Measurements from ENCODE around the gene MYL4.

MYL4 gene

DNA sequence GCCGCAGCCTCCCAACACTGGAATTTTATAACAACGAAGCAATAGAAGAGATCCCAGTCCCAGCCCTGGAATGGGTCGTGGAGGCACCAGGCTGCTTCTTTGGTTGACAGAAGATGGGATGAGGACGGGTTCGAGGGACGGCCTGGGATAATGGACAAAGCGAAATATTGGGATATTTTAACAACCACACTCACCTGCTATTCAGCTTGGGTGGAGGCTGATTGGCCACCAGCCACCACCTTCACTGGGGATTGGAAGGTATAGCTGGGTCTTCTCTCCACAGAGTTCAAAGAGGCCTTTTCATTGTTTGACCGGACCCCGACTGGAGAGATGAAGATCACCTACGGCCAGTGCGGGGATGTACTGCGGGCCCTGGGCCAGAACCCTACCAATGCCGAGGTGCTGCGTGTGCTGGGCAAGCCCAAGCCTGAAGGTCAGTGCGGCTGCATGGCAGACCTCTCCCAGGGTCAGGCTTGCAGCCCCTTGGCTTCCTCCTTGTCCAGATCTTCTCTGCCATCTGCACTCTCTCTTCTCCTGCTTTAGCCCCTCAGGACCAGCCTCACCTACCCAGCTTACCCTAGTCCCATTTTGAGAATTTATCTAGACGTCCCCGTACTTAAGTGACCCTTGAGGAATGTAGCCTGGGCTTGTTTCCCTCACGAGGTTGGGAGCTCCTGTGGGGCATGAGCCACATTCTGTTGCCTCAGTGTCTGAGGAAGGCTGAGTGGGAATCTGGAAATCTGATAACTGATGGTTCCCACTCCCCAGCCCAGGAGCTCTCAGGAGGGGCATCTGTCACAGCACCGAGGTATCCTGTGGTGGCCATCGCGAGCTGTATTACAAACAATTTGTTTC is 10.7 kb downstream of the MYL4 start:
- Histone ChIP-seq H3K36me3 (ENCODE audit: insufficient read depth, low read length) (no peaks in the 10 kb centered on the region), H3F3A (ENCODE audit: low read depth) (no peaks in the 10 kb centered on the region; the same call in 1 of the 2 replicates), H3K27me3 (ENCODE audit: insufficient read depth, low read length, poor library complexity, severe bottlenecking) (no peaks in the 10 kb centered on the region), H3K4me3 (ENCODE audit: low read length, poor library complexity, severe bottlenecking) (peak overlapping the region; percentile 49), H3K9ac (ENCODE audit: low read depth, low read length, poor library complexity, severe bottlenecking) (peak overlapping the region; percentile 62), H3K9me3 (ENCODE audit: insufficient read depth, low read depth, low read length) (no peaks in the 10 kb centered on the region; the same call in 1 of the 2 replicates), H3K4me2 (ENCODE audit: low read depth, low read length, poor library complexity, severe bottlenecking) (peak overlapping the region; percentile 81), H2AFZ (ENCODE audit: low read length) (no peak overlapping the region), H3K9me2 (replicated peaks; ENCODE audit: low read depth, low read length) (no peaks in the 10 kb centered on the region), H3K79me2 (ENCODE audit: insufficient read depth, low read length) (no peaks in the 10 kb centered on the region), H4K20me1 (ENCODE audit: insufficient read depth, low read length, poor library complexity, severe bottlenecking) (no peaks in the 10 kb centered on the region), H3K4me1 (ENCODE audit: insufficient read depth, low read length, poor library complexity, severe bottlenecking) (peaks cover 61% of the 10 kb centered on the region)
- TF ChIP-seq, protein P1, sequence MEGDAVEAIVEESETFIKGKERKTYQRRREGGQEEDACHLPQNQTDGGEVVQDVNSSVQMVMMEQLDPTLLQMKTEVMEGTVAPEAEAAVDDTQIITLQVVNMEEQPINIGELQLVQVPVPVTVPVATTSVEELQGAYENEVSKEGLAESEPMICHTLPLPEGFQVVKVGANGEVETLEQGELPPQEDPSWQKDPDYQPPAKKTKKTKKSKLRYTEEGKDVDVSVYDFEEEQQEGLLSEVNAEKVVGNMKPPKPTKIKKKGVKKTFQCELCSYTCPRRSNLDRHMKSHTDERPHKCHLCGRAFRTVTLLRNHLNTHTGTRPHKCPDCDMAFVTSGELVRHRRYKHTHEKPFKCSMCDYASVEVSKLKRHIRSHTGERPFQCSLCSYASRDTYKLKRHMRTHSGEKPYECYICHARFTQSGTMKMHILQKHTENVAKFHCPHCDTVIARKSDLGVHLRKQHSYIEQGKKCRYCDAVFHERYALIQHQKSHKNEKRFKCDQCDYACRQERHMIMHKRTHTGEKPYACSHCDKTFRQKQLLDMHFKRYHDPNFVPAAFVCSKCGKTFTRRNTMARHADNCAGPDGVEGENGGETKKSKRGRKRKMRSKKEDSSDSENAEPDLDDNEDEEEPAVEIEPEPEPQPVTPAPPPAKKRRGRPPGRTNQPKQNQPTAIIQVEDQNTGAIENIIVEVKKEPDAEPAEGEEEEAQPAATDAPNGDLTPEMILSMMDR (conservative IDR thresholded peaks at IDR 0.05; ENCODE audit: low read length) = no peak
- TF ChIP-seq EZH2phosphoT487 (IDR thresholded peaks at IDR 0.05; ENCODE audit: borderline replicate concordance) = no peak

DNA sequence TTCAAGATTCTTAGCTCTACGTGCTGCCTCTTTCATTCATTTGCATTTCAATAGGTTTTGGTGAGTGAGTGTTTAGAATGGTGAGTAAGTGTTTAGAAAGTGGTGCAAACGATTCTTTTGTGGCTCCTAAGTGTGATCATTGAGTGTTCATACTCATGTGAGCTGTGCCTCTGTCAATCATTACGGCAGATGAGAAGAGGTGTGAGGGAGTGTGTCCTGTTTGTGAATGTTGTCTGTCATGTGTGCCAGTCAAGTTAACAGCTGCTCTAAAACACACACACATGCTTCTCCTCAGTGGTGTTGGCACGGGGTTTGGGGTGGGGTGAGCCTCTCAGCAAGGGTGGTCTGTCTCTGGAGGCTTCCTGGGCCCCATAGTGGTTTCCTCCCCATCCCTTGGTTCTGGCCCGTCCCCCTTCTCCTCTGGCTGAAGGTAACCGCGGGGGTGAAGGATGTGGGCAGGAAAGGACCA is 11.4 kb downstream of the MYL4 start:
- no peaks in the 10 kb centered on the region for H3K9me2 ChIP-seq (replicated peaks; ENCODE audit: low read depth, low read length)
- H3F3A ChIP-seq (ENCODE audit: low read depth) = no peaks in the 10 kb centered on the region; the same call in 1 of the 2 replicates
- peak overlapping the region; percentile 49 for H3K4me3 ChIP-seq (ENCODE audit: low read length, poor library complexity, severe bottlenecking)
- TF ChIP-seq, protein P1 (conservative IDR thresholded peaks at IDR 0.05; ENCODE audit: low read length) = no peak
- TF ChIP-seq EZH2phosphoT487 (IDR thresholded peaks at IDR 0.05; ENCODE audit: borderline replicate concordance) = no peak
- H3K27me3 ChIP-seq (ENCODE audit: insufficient read depth, low read length, poor library complexity, severe bottlenecking) = no peaks in the 10 kb centered on the region
- H4K20me1 ChIP-seq (ENCODE audit: insufficient read depth, low read length, poor library complexity, severe bottlenecking) = no peaks in the 10 kb centered on the region
- peak overlapping the region; percentile 81 for H3K4me2 ChIP-seq (ENCODE audit: low read depth, low read length, poor library complexity, severe bottlenecking)
- H3K9ac ChIP-seq (ENCODE audit: low read depth, low read length, poor library complexity, severe bottlenecking) = peak overlapping the region; percentile 62
- H3K36me3 ChIP-seq (ENCODE audit: insufficient read depth, low read length) = no peaks in the 10 kb centered on the region
- H3K79me2 ChIP-seq (ENCODE audit: insufficient read depth, low read length) = no peaks in the 10 kb centered on the region
- no peak overlapping the region for H2AFZ ChIP-seq (ENCODE audit: low read length)
- no peaks in the 10 kb centered on the region; the same call in 1 of the 2 replicates for H3K9me3 ChIP-seq (ENCODE audit: insufficient read depth, low read depth, low read length)
- H3K4me1 ChIP-seq (ENCODE audit: insufficient read depth, low read length, poor library complexity, severe bottlenecking) = peaks cover 61% of the 10 kb centered on the region

DNA sequence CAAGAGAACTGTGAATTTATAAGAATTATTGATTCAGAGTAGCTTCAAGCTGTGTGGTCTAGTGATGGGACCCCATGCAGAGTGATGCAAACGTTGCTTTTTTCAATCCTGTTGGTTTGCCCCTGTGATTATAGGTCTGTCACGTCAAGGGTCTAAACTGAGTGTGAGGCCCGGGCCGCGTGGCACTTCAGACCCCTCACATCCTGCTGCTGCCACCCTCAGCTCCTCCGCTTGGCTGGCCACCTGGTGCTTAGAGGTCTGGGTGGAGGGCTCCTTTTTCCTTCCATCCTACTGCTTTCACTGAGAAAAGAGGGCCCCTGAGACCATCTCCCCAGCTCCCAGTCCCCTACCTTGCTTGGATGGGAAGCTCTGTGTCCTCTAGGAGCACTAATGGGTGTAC is 12.0 kb downstream of the MYL4 start:
- Histone ChIP-seq H3K9ac (ENCODE audit: low read depth, low read length, poor library complexity, severe bottlenecking) (peak overlapping the region; percentile 42), H3K9me3 (ENCODE audit: insufficient read depth, low read depth, low read length) (no peaks in the 10 kb centered on the region; the same call in 1 of the 2 replicates), H3K27me3 (ENCODE audit: insufficient read depth, low read length, poor library complexity, severe bottlenecking) (no peaks in the 10 kb centered on the region), H3K4me3 (ENCODE audit: low read length, poor library complexity, severe bottlenecking) (peak overlapping the region; percentile 49), H3K4me1 (ENCODE audit: insufficient read depth, low read length, poor library complexity, severe bottlenecking) (peaks cover 61% of the 10 kb centered on the region), H2AFZ (ENCODE audit: low read length) (no peak overlapping the region), H3F3A (ENCODE audit: low read depth) (no peaks in the 10 kb centered on the region; the same call in 1 of the 2 replicates), H3K4me2 (ENCODE audit: low read depth, low read length, poor library complexity, severe bottlenecking) (peak overlapping the region; percentile 81), H4K20me1 (ENCODE audit: insufficient read depth, low read length, poor library complexity, severe bottlenecking) (no peaks in the 10 kb centered on the region), H3K9me2 (replicated peaks; ENCODE audit: low read depth, low read length) (no peaks in the 10 kb centered on the region), H3K79me2 (ENCODE audit: insufficient read depth, low read length) (no peaks in the 10 kb centered on the region), H3K36me3 (ENCODE audit: insufficient read depth, low read length) (no peaks in the 10 kb centered on the region)
- TF ChIP-seq, protein P1 (conservative IDR thresholded peaks at IDR 0.05; ENCODE audit: low read length) = no peak
- no peak for TF ChIP-seq EZH2phosphoT487 (IDR thresholded peaks at IDR 0.05; ENCODE audit: borderline replicate concordance)
